Measurements from ENCODE around the gene RBM4. TPM values are rescaled to one million over a fixed set of nuclear protein-coding genes. Genes with fewer than 3 reads are reported as not detected.

The RBM4 gene
- total and polyA plus RNA-seq, 4 donors, result 36.9 to 59.2 (median 46.4) TPM

DNA sequence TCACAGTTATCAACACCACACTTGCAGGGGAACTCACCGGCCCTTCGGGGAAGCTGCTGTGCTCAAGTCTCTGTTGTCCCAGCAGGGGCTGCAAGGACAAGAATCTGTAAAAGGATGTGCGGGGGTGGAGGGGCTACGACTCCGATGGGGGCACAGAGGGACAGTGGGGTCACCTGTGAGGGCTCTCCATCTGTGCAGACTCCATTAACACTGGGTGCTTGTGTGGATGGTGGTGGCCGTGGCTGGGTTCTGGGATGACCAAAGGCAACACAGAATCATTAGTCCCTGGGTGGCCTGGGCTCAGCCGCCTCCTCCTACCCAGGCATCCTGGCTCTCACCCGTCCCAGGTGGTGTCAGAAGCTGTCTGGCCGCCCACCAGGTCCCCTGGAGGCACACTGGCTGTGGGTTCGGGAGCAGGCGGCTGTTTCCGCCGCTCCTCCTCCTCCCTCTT is 49.4 kb downstream of the RBM4 start:
- no peak for TF ChIP-seq JUND (IDR thresholded peaks at IDR 0.05)
- TF ChIP-seq, protein P1, sequence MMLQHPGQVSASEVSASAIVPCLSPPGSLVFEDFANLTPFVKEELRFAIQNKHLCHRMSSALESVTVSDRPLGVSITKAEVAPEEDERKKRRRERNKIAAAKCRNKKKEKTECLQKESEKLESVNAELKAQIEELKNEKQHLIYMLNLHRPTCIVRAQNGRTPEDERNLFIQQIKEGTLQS (IDR thresholded peaks at IDR 0.05), result no peak
- no peak for TF ChIP-seq HNF4G (IDR thresholded peaks at IDR 0.05)
- no peak for TF ChIP-seq TAF1 (conservative IDR thresholded peaks at IDR 0.05)
- TF ChIP-seq, protein P2, sequence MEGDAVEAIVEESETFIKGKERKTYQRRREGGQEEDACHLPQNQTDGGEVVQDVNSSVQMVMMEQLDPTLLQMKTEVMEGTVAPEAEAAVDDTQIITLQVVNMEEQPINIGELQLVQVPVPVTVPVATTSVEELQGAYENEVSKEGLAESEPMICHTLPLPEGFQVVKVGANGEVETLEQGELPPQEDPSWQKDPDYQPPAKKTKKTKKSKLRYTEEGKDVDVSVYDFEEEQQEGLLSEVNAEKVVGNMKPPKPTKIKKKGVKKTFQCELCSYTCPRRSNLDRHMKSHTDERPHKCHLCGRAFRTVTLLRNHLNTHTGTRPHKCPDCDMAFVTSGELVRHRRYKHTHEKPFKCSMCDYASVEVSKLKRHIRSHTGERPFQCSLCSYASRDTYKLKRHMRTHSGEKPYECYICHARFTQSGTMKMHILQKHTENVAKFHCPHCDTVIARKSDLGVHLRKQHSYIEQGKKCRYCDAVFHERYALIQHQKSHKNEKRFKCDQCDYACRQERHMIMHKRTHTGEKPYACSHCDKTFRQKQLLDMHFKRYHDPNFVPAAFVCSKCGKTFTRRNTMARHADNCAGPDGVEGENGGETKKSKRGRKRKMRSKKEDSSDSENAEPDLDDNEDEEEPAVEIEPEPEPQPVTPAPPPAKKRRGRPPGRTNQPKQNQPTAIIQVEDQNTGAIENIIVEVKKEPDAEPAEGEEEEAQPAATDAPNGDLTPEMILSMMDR (IDR thresholded peaks at IDR 0.05; ENCODE audit: low read depth, low read length, missing input control), result no peak
- no peak for TF ChIP-seq FOXA2 (IDR thresholded peaks at IDR 0.05)
- TF ChIP-seq RAD21 (IDR thresholded peaks at IDR 0.05), result no peak
- no peak for TF ChIP-seq EGR1 (IDR thresholded peaks at IDR 0.05; ENCODE audit: low read depth in 2 of 2)
- TF ChIP-seq FOXA1 (IDR thresholded peaks at IDR 0.05), result no peak
- TF ChIP-seq NR2F2 (IDR thresholded peaks at IDR 0.05), result no peak
- TF ChIP-seq, protein P3, sequence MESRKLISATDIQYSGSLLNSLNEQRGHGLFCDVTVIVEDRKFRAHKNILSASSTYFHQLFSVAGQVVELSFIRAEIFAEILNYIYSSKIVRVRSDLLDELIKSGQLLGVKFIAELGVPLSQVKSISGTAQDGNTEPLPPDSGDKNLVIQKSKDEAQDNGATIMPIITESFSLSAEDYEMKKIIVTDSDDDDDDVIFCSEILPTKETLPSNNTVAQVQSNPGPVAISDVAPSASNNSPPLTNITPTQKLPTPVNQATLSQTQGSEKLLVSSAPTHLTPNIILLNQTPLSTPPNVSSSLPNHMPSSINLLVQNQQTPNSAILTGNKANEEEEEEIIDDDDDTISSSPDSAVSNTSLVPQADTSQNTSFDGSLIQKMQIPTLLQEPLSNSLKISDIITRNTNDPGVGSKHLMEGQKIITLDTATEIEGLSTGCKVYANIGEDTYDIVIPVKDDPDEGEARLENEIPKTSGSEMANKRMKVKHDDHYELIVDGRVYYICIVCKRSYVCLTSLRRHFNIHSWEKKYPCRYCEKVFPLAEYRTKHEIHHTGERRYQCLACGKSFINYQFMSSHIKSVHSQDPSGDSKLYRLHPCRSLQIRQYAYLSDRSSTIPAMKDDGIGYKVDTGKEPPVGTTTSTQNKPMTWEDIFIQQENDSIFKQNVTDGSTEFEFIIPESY (IDR thresholded peaks at IDR 0.05), result no peak
- no peak for TF ChIP-seq YY1 (IDR thresholded peaks at IDR 0.05)
- TF ChIP-seq SP1 (IDR thresholded peaks at IDR 0.05), result no peak
- DNase-seq (ENCODE audit: low spot score), result no peak
- H3K9ac ChIP-seq (ENCODE audit: low read depth in 1 of 2, low read length in 2 of 2), result no peak overlapping the region
- no peaks in the 10 kb centered on the region for H3K4me1 ChIP-seq (ENCODE audit: control insufficient read depth in 4 of 4, insufficient read depth in 4 of 4, low read length in 3 of 4)
- H3K27me3 ChIP-seq (ENCODE audit: control insufficient read depth in 4 of 4, insufficient read depth in 4 of 4, low read length in 3 of 4), result no peaks in the 10 kb centered on the region
- 90% methylated on average over 13 of the region's 13 CpGs for WGBS
- no peak overlapping the region for H3K27ac ChIP-seq (ENCODE audit: low read depth in 1 of 2, low read length in 2 of 2)
- peaks cover 11 to 77% (median 32%) of the 10 kb centered on the region in 4 donors for H3K36me3 ChIP-seq (ENCODE audit: control insufficient read depth in 4 of 4, insufficient read depth in 3 of 4, low read depth in 1 of 4, low read length in 3 of 4)
- H3K4me3 ChIP-seq (ENCODE audit: low read depth in 1 of 3, low read length in 3 of 3), result no peak overlapping the region
- H3K9me3 ChIP-seq (ENCODE audit: control insufficient read depth in 4 of 4, low read length in 3 of 4), result no peaks in the 10 kb centered on the region

GRCh38 chr11:66688561-66689534 is 50.3 kb downstream of the RBM4 start:
- TF ChIP-seq JUND (IDR thresholded peaks at IDR 0.05) (no peak), YY1 (IDR thresholded peaks at IDR 0.05) (no peak), FOXA1 (IDR thresholded peaks at IDR 0.05) (no peak), SP1 (IDR thresholded peaks at IDR 0.05) (no peak), GABPA (IDR thresholded peaks at IDR 0.05 in 1 of 2, conservative IDR thresholded peaks at IDR 0.05 in 1 of 2) (no peak), TAF1 (conservative IDR thresholded peaks at IDR 0.05) (no peak), HNF4A (conservative IDR thresholded peaks at IDR 0.05) (no peak), HNF4G (IDR thresholded peaks at IDR 0.05) (no peak), RAD21 (IDR thresholded peaks at IDR 0.05) (no peak)
- TF ChIP-seq, protein P1 (IDR thresholded peaks at IDR 0.05), result no peak
- no peak for DNase-seq (ENCODE audit: low spot score)

More at GRCh38 chr11:66688561-66689534, 50.3 kb downstream of the RBM4 start:
- H3K4me1 ChIP-seq (ENCODE audit: control insufficient read depth in 4 of 4, insufficient read depth in 4 of 4, low read length in 3 of 4), result no peaks in the 10 kb centered on the region
- 88% methylated on average over 28 of the region's 28 CpGs for WGBS
- H3K9me3 ChIP-seq (ENCODE audit: control insufficient read depth in 4 of 4, low read length in 3 of 4), result no peaks in the 10 kb centered on the region
- H3K36me3 ChIP-seq (ENCODE audit: control insufficient read depth in 4 of 4, insufficient read depth in 3 of 4, low read depth in 1 of 4, low read length in 3 of 4), result peaks cover 13 to 83% (median 35%) of the 10 kb centered on the region in 4 donors
- H3K4me3 ChIP-seq (ENCODE audit: low read depth in 1 of 3, low read length in 3 of 3), result no peak overlapping the region
- no peaks in the 10 kb centered on the region for H3K27me3 ChIP-seq (ENCODE audit: control insufficient read depth in 4 of 4, insufficient read depth in 4 of 4, low read length in 3 of 4)
- no peak overlapping the region for H3K27ac ChIP-seq (ENCODE audit: low read depth in 1 of 2, low read length in 2 of 2)
- H3K9ac ChIP-seq (ENCODE audit: low read depth in 1 of 2, low read length in 2 of 2), result no peak overlapping the region

Measured in liver (tissue), 9 donors.